ENCODE results near the gene CCDC102A. TPM values are rescaled to one million over a fixed set of nuclear protein-coding genes. Genes with fewer than 3 reads are reported as not detected.

CCDC102A gene
- total RNA-seq, 1 donor from 2014 or later: not detected

DNA sequence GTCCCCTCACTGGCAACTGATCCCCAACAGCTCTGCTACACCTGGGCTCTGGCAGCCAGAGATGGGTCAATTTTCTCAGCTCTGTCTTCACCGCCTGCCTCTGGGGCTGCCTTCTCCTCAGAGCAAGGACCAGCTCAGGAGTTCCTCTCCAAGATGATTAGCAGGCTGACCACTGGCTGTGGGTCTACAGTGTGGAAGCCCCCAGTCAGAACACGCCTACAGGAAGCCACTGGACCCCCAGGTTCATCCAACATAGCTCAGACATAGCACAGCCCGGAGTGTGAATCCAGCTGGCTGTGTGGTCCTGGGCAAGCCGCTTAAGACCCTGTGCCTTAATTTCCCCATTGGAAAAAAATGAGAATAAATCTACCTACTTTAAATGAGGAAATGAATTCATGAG is 55.0 kb downstream of the CCDC102A start:
- no peak overlapping the region for H3K4me3 Mint-ChIP-seq (ENCODE audit: unreplicated experiment)
- peaks cover 20% of the 10 kb centered on the region for H3K4me1 Mint-ChIP-seq (ENCODE audit: low read depth, unreplicated experiment)
- no peak overlapping the region for H3K27ac Mint-ChIP-seq (ENCODE audit: unreplicated experiment)
- TF ChIP-seq, protein P1, sequence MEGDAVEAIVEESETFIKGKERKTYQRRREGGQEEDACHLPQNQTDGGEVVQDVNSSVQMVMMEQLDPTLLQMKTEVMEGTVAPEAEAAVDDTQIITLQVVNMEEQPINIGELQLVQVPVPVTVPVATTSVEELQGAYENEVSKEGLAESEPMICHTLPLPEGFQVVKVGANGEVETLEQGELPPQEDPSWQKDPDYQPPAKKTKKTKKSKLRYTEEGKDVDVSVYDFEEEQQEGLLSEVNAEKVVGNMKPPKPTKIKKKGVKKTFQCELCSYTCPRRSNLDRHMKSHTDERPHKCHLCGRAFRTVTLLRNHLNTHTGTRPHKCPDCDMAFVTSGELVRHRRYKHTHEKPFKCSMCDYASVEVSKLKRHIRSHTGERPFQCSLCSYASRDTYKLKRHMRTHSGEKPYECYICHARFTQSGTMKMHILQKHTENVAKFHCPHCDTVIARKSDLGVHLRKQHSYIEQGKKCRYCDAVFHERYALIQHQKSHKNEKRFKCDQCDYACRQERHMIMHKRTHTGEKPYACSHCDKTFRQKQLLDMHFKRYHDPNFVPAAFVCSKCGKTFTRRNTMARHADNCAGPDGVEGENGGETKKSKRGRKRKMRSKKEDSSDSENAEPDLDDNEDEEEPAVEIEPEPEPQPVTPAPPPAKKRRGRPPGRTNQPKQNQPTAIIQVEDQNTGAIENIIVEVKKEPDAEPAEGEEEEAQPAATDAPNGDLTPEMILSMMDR (IDR thresholded peaks at IDR 0.05; ENCODE audit: partially characterized antibody, unreplicated experiment): no peak
- H3K27me3 Mint-ChIP-seq (ENCODE audit: unreplicated experiment): peaks cover 10% of the 10 kb centered on the region
- H3K36me3 Mint-ChIP-seq (ENCODE audit: unreplicated experiment): no peaks in the 10 kb centered on the region
- DNase-seq: no peak
- H3K9me3 Mint-ChIP-seq (ENCODE audit: unreplicated experiment): peaks cover 2% of the 10 kb centered on the region

DNA sequence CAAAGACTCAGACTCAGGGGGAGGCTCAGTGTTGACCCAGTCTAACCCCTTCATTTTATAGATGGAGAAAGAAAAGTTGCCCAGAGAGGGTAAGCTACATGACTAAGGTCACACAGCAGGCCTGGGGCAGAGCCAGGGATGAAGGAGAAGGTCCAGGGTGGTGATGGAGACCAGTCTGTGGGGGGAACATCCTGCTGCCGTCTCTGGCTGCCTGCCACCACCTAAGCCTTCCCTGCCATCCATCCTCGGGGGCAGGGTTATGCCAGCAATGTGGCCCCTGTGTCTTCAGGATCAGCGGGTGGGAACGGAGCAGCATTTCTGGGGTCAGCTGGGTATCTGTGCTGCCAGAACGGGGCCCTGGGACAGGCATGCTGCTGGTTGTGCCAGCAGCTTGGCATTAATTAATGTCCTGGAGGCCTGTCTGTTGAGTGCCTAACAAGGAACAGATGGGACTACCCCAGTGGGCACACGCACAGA is 55.6 kb downstream of the CCDC102A start:
- TF ChIP-seq, protein P1 (IDR thresholded peaks at IDR 0.05; ENCODE audit: partially characterized antibody, unreplicated experiment): no peak
- H3K4me3 Mint-ChIP-seq (ENCODE audit: unreplicated experiment): no peak overlapping the region
- no peaks in the 10 kb centered on the region for H3K36me3 Mint-ChIP-seq (ENCODE audit: unreplicated experiment)
- peaks cover 10% of the 10 kb centered on the region for H3K27me3 Mint-ChIP-seq (ENCODE audit: unreplicated experiment)
- H3K4me1 Mint-ChIP-seq (ENCODE audit: low read depth, unreplicated experiment): peaks cover 20% of the 10 kb centered on the region
- H3K27ac Mint-ChIP-seq (ENCODE audit: unreplicated experiment): no peak overlapping the region
- H3K9me3 Mint-ChIP-seq (ENCODE audit: unreplicated experiment): peaks cover 2% of the 10 kb centered on the region
- DNase-seq: no peak

DNA sequence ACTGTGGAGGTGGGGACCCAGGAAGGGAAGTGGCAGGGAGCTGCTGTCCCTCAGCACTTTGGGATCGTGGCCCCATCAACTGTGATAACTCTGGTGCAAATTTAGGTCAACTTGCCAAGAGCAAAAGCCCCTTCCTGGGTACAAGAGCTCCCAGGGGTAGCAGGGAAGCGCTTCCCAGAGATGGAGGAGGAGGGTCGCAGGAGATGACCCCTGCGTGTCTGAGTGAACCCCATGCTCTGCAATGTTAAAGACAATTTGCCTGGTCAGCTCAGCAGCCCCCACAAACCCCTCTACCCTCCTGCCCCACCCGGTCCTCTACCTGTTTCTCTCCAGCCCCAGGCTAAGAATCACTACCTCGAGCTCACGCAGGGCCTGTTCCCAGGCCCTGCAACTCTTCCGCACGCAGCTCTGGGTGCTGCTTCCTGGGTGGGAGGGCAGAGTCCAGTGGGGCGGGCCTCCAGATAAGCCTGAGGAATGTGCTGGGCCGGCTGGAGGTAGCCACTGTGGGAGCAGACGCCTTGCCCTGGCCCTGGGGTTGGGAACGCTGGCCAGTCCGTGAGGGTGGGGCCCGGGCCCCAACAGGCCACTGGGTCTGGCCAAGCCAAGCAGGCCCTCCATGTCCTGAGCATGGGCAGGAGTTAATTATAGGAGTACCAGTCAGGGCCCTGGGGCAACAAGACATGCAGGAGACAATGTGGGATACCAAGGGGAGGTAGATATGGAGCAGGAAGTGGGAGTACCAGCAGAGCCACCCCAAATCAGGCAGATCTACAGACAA is 56.2 kb downstream of the CCDC102A start:
- Mint-ChIP-seq H3K27ac (ENCODE audit: unreplicated experiment) (no peak overlapping the region), H3K4me1 (ENCODE audit: low read depth, unreplicated experiment) (peaks cover 20% of the 10 kb centered on the region), H3K36me3 (ENCODE audit: unreplicated experiment) (no peaks in the 10 kb centered on the region), H3K4me3 (ENCODE audit: unreplicated experiment) (peak overlapping the region; percentile 95), H3K9me3 (ENCODE audit: unreplicated experiment) (peaks cover 2% of the 10 kb centered on the region), H3K27me3 (ENCODE audit: unreplicated experiment) (peaks cover 10% of the 10 kb centered on the region)
- TF ChIP-seq, protein P1 (IDR thresholded peaks at IDR 0.05; ENCODE audit: partially characterized antibody, unreplicated experiment): no peak
- no peak for DNase-seq

DNA sequence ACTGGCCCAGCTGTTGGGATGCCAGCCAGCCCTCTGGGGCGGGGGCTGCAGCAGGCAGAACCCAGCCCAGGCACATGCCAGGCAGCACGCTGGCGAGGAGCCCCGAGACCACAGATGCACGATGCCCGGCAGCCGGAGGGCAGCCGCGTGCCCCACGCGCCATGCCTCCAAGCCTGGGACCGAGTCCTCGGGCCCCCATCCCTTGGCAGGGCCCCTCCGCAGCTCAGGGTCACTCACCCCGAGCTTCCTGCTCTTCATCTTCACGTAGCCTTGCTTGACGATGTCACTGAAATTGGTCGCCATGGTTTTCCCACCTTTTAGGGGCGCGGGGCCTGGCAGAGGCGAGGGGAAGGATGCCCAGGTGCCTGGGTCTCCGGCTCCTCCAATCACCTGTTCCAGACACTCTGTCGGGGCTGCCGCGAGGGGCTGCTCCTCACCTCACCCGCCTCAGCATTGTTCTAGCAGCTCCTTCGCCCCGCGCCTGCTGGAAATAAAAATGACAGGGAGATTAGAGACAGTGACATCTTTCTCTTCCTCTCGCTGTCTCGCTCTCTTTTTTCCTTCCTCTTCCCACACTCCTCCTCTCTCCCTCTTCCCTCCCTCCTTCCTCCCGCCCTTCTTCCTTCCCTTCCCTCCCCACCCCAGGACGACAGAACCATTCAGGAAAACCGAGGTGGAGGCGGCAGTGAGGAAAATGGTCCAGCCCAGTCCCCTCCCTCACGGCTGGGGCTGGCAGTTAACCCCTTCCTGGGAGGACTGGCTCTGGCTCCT is 57.0 kb downstream of the CCDC102A start:
- Mint-ChIP-seq H3K27me3 (ENCODE audit: unreplicated experiment) (peaks cover 7% of the 10 kb centered on the region), H3K36me3 (ENCODE audit: unreplicated experiment) (no peaks in the 10 kb centered on the region), H3K9me3 (ENCODE audit: unreplicated experiment) (peaks cover 2% of the 10 kb centered on the region), H3K4me1 (ENCODE audit: low read depth, unreplicated experiment) (peaks cover 13% of the 10 kb centered on the region), H3K27ac (ENCODE audit: unreplicated experiment) (peak overlapping the region; percentile 60), H3K4me3 (ENCODE audit: unreplicated experiment) (peak overlapping the region; percentile 95)
- TF ChIP-seq, protein P1 (IDR thresholded peaks at IDR 0.05; ENCODE audit: partially characterized antibody, unreplicated experiment): no peak
- DNase-seq: peak; percentile 64

All from glutamatergic neuron (in vitro differentiated cells).